Measurements from ENCODE around the gene SLC30A3.
A peak's percentile ranks its signal among the peaks of the same experiment; 100 is the strongest.
"Not testable (repeated sequence)": the region's sequence is repeated elsewhere in the genome, so short reads cannot be mapped to it uniquely, and the experiment has no call there.

The SLC30A3 gene, protein sequence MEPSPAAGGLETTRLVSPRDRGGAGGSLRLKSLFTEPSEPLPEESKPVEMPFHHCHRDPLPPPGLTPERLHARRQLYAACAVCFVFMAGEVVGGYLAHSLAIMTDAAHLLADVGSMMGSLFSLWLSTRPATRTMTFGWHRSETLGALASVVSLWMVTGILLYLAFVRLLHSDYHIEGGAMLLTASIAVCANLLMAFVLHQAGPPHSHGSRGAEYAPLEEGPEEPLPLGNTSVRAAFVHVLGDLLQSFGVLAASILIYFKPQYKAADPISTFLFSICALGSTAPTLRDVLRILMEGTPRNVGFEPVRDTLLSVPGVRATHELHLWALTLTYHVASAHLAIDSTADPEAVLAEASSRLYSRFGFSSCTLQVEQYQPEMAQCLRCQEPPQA

DNA sequence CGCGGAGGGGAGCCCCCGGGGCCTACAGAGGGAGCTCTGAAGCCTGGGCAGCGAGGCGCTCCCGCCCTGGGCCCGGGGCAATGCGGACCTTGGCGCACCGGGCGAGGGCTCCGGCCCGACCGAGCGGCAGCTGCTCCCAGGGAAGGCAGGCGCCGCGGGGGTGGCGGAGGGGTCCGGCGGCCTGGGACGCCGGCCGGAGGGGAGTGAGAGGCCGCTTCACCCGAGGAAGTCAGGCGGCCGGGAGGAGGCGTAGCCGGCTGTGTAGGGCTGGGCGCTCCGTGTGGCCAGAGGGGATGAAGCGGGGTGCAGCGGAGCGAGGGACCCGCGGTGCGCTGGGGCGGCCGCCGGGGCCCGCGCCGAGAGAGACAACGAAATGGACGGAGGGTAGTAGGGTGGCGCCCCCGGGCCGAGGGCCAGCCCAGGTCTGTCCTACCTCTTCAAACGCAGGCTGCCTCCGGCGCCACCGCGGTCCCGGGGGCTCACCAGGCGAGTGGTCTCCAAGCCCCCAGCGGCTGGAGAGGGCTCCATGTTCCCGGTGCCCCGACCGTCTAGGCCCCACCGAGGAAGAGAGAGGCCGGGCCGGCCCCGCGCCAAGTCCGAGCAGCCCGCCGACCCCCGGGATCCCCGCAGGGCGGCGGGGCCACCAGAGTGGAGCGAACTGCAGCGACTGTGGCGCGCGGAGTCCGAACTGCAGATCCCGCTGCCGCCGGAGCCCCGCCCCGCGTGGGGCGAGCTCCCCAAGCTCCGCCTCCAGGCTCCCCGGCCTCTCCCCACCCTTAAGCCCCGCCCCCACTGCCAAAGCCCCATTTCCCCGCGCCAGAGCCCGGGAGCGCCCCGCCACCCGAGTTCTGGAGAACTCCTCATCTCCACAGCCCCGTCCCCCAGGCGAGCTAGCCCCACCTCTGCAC, at the start of gene SLC30A3:
TSS of gene SLC30A3 (minus strand) at position 669 of the 908 bp plus-strand sequence. CDS start at position 528, 141 bp downstream.
- DNase-seq (ENCODE audit: low read depth): no peak

DNA sequence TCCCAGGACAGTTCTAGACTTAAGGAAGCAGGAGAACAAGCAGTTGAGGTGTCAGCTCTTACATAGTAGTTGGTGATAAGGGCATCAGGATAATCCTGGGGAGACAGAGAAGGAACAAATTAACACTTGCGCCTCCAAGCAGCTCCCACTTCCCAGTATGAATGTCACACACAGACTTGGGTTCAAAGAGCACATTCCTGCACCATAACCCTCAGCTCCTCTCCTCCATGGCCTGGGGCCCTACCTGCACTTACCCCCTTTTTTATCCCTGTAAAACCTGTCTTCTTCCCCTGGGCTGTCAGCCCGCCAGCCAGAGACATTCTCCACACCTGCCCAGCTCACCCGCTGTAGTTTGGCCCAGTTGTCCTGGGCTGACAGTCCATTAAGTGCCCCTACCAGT, 49.3 kb upstream of the SLC30A3 start:
- no peak for DNase-seq (ENCODE audit: low read depth)
- H3K4me3 ChIP-seq (ENCODE audit: low read depth, low read length): no peak overlapping the region

More for the DNA sequence above, at the start of gene SLC30A3:
- peak within 1 kb of the TSS; percentile 35 for H3K4me3 ChIP-seq (ENCODE audit: low read depth, low read length)

DNA sequence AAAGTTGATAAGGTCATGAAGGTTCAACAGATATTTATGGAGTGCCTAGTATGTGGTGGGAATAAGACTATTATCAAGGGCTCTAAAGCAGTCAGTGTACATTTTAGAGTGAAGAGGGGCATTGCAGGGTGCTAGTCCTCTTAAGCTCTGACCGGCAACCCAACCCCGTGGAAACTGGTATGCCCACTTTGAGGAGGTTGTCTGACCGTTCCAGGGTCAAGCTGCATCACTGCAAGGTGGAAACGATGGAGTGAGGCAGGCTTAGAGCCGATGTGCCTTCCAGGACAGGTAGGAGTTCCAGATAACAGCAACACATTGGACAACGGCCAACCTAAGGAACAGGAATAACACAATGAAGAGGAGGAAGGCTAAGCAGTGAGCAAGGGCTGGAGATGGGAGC, 46.8 kb upstream of the SLC30A3 start:
- no peak for DNase-seq (ENCODE audit: low read depth)
- no peak overlapping the region for H3K4me3 ChIP-seq (ENCODE audit: low read depth, low read length)

DNA sequence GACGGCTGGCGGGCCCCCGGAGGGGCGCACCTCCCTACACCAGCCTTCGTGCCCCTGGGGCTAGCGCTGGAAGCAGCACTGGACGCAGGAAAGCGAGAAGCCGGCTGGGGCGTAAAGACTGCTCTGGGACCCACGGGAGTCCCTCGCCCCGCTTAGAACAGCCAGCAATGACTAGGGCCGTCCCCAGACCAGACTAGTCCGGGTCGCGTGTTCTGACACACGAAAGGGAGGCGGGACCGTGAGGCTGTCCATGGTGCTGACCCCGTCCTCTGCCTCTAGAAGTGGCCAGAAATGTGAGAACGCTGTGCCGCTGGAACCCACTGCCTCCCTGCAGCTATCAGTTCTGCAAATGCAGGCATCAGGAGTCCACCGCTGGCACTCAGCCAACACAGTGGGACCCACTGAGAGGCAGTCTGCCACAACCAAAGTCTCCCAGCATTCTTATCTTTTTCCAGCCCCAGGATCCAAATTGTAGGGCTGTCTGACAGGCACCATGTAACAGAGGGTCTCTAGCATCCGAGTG, 45.6 kb upstream of the SLC30A3 start, which contains the start of gene UCN:
TSS of gene UCN (minus strand) at position 87 of the 523 bp plus-strand sequence. CDS start 550 bp downstream, outside the sequence.
- DNase-seq (ENCODE audit: low read depth): no peak
- no peak within 1 kb of the TSS for H3K4me3 ChIP-seq (ENCODE audit: low read depth, low read length)

DNA sequence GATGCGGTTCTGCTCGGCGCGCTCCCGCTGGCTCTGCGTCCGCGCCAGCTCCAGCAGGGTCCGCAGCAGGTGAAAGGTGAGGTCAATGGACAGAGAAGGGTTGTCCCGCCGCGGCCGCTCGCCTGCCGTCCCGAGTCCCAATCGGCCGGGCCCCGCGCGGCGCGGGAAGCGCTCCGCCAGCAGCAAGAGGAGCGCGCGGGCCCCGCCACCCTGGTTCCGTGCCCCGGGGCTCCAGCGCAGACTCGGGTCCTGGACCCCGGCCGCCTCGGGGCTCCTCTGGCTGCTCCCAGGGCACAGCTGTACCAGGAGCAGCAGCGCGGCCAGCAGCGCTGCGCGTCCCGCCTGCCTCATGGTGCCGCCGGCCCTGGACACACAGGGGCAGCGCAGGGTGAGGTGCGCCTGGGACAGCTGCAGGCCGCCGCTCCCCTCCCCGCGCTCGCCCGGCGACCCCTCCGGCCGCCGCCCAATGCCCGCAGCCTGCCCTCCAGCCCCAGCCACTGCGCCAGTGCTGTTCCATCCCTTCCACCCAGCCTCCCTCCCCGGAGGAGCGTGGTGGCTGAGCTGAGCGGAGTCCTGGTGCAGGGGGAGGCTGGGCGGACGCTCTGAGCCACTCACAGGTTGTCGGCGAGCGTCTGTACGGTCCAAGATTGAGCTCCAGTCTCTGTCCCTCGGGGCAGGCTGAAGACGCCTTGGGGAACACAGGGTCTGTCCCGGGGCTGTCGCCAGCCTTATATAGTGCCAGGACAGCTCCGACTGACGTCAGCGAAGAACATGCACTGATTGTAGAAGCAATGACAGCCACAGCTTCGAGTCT, 44.9 kb upstream of the SLC30A3 start:
- DNase-seq (ENCODE audit: low read depth): no peak
- H3K4me3 ChIP-seq (ENCODE audit: low read depth, low read length): no peak overlapping the region

DNA sequence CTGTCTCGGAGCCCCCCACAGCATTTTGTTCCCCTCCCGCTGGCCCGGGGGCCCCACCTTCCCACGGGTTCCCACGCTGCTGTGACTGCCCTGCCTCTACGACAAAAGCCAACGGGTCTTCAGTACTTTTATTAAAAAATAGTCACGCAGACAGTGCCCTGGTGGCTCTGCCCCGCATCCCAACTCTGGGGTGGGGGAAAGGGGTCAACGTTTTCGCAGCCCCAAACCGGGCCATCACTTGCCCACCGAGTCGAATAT, 44.4 kb upstream of the SLC30A3 start:
- no peak for DNase-seq (ENCODE audit: low read depth)
- no peak overlapping the region for H3K4me3 ChIP-seq (ENCODE audit: low read depth, low read length)

DNA sequence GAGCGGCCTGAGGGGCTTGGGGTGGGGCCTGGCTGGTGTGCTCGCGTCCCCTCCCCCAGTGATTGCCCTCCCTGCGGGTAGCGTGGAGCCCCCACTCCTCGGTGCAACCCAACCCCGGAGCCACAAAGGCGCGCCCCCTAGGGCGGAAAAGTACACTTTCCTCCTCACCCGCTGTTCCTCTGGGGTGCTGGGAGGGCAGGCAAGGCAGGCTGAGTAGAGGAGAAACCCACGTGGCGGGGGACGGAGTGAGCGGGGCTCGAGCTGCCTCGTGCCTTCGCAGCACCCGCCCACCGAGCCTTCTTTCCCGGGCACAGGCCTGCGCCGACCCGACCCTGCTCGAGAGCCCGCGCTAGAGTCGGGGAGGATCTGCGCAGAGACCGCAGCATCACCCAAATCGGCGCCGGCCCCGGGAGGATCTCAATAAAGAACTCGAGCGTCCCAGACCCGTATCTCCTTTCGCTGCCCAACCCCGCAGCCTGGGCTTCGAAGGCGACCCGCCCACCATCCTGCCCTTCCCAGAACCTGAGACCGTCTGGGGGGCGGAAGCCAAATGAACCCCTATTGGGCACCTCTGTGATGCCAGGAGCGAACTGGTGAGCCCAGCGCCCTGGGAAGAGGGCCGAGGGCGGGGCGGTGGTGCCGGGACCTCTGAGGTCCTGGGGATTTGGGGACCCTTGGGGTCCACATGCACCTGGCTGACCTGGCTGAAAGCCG, 43.9 kb upstream of the SLC30A3 start:
- H3K4me3 ChIP-seq (ENCODE audit: low read depth, low read length): no peak overlapping the region
- DNase-seq (ENCODE audit: low read depth): no peak

DNA sequence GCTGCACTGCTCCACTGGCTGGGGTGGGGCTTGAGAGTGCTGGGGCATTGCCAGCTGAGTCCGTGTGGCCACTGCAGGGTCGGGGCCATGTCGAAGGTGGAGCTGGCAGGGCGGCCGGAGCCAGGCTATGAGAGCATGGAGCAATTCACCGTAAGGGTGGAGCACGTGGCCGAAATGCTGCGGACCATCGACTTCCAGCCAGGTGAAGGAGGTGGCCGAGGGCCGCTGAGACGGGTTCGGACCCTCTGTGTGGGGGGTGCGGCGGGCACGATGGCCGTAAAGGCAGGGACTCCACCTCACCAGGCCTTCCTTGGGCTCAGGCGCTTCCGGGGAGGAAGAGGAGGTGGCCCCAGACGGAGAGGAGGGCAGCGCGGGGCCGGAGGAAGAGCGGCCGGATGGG, 43.3 kb upstream of the SLC30A3 start:
- H3K4me3 ChIP-seq (ENCODE audit: low read depth, low read length): no peak overlapping the region
- DNase-seq (ENCODE audit: low read depth): no peak

DNA sequence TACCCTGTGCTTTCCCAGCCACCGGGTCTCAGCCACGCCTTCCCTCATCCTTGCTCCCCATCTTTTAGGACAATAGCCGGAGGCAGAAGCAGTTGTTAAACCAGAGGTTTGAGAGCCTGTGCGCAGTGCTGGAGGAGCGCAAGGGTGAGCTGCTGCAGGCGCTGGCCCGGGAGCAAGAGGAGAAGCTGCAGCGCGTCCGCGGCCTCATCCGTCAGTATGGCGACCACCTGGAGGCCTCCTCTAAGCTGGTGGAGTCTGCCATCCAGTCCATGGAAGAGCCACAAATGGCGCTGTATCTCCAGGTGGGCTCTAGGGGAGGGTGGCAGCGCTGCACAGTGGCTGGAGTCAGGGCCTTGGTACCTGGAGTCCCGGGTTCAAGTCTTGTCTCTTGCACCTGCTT, 42.7 kb upstream of the SLC30A3 start:
- H3K4me3 ChIP-seq (ENCODE audit: low read depth, low read length): no peak overlapping the region
- no peak for DNase-seq (ENCODE audit: low read depth)

DNA sequence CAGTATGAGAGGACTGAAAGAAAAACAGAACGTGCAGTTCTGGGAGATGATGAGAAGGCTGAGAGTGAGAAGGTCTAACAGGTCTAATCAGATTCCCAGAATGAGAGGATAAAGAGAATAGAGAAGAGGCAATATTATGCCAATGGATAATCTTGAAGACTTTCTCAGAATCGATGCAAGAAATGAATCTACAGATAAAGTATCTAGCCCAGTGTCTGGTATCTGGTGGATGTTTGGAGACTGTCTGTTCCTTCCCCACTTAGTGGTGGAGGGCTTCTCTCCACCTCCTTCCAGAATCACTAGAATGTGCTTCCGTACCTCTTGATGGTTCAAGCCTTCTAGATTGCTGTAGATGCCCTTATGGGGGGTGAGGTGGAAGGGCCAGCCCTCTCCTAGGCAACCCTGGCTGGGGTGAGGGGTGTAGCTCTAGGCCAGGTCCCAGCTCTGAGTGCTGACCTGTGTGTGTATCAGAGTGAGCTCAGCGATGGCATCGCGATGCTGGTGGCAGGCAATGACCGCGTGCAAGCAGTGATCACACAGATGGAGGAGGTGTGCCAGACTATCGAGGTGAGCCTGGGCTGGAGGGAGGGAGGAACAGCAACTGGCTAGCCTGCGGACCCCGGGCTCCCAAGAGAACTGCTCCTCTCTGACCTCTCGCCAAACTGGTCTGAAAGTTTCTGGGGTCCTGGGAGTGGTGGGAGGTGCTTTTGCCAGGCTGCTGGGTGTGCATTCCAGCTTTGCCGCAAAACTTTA, 41.8 kb upstream of the SLC30A3 start:
- H3K4me3 ChIP-seq (ENCODE audit: low read depth, low read length): no peak overlapping the region
- no peak for DNase-seq (ENCODE audit: low read depth)

DNA sequence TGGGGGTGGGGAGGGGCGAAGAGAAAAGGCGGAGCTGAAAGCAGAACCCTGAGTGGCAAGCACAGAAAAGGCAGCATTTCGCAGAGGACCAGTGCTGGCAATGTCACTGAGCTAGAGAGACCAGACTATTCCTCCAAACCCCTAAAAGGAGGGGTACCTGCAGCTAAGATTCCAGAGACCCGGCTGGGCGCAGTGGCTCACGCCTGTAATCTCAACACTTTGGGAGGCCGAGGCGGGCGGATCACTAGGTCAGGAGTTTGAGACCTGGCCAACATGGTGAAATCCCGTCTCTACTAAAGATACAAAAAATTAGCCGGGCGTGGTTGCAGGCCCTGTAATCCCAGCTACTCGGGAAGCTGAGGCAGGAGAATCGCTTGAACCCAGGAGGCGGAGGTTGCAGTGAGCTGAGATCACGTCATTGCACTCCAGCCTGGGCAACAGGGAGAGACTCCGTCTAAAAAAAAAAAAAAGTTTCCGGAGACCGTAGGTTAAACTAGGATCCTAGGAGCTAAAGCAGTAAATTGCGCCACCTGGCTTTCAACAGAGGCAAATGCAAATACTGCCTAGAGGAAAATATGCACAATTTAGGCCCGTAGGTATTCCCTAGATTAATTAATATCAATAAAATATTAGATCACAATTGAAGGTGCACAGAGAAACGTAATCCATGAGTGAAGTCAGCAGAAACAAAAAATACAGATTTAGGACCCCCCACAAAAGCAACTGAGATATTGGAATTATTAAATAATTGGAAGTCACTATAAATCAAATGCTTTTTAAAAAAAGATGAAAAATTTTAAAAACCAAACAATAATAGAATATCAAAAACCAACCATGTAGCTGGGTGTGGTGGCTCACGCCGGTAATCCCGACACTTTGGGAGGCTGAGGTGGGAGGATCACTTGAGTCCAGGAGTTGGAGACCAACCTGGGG, 40.5 kb upstream of the SLC30A3 start:
- no peak overlapping the region for H3K4me3 ChIP-seq (ENCODE audit: low read depth, low read length)
- no peak for DNase-seq (ENCODE audit: low read depth)

DNA sequence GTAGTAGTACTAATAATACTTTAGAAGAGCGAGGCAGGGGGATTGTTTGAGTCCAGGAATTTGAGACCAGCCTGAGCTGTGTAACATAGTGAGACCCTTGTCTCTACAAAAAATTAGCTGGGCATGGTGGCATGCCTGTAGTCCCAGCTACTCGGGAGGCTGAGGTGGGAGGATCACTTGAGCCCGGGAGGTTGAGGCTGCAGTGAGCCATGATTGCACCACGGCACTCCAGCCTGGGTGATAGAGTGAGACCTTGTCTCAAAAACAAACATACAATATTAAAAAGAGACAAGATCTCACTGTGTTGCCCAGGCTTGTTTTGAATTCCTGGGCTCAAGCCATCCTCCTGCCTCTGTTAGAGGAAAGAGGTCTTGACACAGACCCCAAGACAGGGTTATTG, 37.8 kb upstream of the SLC30A3 start:
- H3K4me3 ChIP-seq (ENCODE audit: low read depth, low read length); DNase-seq (ENCODE audit: low read depth): not testable (repeated sequence)

DNA sequence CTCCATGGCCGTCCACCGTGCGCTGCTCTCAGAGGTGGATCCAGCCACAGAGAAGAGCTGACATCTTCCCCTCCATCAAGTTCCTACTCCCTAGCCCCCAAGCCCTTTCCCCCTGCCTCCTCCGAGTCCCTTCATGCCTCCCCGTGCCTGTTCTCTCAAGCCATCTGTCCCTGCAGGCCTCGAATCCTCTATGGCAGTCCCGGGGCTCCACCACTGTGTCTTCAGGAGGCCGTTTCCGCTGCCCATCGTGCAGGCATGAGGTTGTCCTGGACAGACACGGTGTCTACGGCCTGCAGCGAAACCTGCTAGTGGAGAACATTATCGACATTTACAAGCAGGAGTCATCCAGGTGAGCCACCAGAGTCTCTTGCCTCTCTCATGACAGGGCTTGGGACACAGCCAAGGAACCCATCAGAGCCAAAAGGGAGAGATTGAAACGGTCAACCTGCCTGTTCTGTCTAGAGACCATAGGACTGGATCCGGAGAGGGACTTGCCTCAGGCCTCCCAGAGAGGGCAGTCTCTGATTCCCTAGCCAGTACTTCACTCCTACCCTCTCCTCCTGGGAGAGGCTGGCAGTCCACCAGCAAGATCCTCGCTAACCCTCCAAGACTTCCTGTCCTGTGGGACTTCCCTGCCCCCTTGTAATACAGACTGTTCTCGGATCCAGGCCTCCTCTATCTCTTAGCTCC, 35.7 kb upstream of the SLC30A3 start:
- no peak for DNase-seq (ENCODE audit: low read depth)
- H3K4me3 ChIP-seq (ENCODE audit: low read depth, low read length): no peak overlapping the region

DNA sequence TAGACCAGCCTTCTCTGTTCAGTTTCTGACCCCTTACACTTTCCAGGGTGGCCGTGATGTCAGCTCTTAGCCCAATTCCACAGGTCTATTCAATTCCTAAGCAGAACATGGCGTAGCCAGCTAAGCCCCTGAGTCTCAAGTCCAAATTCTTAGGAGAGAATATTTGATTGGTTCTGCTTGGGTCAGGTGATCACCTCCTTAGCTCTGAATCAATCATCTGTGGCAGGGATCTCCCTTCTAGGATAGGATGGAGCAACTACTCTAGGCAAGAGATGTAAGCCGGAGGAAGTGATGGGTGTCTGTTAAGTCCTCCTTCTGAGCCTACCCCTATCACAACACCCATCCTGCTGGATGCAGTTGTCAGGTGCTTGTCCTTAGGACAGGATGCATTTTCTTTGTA, 34.3 kb upstream of the SLC30A3 start:
- no peak overlapping the region for H3K4me3 ChIP-seq (ENCODE audit: low read depth, low read length)
- DNase-seq (ENCODE audit: low read depth): no peak

DNA sequence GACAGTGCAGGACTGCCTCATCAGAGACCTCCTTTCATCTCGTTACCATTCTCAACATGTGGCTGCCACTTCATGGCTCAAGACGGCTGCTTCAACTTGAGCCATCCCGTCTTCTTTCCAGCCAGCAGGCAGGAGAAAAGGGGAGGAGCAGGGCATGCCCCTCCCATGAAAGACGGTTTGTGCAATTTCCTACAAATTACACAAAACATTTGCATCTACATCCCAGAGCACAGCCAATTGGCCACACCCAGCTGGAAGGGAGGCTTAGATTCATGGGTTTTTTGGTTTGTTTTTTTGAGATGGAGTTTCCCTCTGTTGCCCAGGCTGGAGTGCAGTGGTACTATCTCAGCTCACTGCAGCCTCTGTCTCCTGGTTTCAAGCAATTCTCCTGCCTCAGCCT, 33.6 kb upstream of the SLC30A3 start:
- no peak for DNase-seq (ENCODE audit: low read depth)
- H3K4me3 ChIP-seq (ENCODE audit: low read depth, low read length): no peak overlapping the region

DNA sequence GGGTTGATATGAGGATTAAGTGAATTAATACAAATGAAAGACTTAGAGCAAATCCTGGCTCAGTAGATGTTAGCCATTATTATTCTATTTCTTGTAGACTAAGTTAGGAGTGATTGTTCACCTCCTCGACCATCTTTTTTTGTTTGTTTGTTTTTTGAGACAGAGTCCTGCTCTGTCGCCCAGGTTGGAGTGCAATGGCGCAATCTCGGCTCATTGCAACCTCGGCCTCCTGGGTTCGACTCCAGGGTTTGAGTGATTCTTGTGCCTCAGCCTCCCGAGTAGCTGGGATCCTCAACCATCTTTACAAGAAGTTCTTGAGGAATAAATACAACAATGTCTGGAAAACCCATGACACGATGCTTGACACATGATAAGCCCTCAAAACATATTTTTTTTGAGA, 32.1 kb upstream of the SLC30A3 start:
- no peak overlapping the region for H3K4me3 ChIP-seq (ENCODE audit: low read depth, low read length)
- DNase-seq (ENCODE audit: low read depth): no peak

DNA sequence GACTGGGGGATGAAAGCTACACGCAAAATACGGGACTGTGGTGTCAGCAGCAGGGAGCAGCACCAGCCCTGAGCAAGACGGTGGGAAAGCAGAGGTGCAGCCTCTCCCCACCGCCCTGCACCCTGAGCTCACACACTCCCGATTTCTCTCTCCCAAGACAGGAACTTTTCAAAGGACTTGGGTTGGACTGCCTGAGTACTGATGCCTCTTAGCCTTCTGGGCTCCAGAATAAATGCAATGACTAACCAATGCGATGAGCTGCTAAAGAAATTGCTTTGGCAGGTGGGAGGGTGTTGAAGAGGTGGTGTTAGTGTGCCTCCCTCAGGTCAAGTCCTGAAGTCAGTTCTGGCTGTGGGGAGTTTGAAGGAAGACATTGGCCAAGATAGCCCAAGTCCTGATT, 29.0 kb upstream of the SLC30A3 start:
- H3K4me3 ChIP-seq (ENCODE audit: low read depth, low read length): no peak overlapping the region

More for the DNA sequence above, 29.0 kb upstream of the SLC30A3 start:
- no peak for DNase-seq (ENCODE audit: low read depth)
